ENCODE data around the gene FBXO42. TPM values are rescaled to one million over a fixed set of nuclear protein-coding genes. Genes with fewer than 3 reads are reported as not detected.

The FBXO42 gene
- polyA plus RNA-seq, 2 of the 4 experiments (the other 2 are of a cell fraction) = 4.7 to 12.4 TPM

DNA sequence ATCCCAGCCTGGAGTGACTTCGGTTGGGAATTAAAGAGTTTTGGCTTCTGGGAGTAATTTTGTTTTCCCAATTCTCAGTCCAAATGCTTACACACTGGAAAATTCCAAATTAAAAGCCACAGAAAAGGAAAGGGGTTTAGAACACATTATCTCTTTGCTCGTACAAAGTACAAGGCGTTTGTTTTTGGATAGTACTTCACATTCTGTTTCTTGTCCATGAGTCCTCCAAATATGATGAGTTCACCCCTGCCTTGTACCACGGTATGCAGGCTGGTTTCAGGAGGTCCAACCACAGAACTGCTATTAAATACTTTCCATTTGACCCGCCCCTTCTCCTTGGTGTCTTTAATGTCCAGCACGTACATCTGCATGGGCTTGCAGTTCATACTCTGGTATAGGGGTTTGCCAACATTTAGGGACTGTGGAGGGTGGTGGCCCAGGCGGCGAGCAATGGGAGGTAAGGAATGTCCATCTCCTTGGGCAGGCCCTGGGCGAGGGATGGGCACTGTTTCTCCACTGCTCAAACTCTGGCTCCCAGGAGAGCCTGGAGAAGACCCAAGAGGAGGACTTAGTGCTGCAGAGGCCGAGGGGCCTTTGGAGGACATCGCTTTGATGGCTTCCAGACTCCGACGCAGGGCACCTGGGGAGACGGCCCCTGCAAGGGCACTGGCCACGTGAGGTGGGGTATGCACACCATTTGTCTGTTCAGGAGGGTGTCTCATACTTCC lies 101.6 kb downstream of the FBXO42 start:
- CTCF ChIA-PET = interaction anchor here (1.1 to 3.1 kb wide), 2 partner anchors 101 to 168 kb away, joined by 3 to 13 read pairs; partner anchors contain the start of gene FBXO42
- Histone ChIP-seq H3K4me2 (no peak overlapping the region), H3K4me3 (no peak overlapping the region), H3K9me3 (no peaks in the 10 kb centered on the region), H3K27ac (no peak overlapping the region; a peak in 1 of 6 replicates), H3K4me1 (peaks cover 34% of the 10 kb centered on the region; the same call in 2 of the 3 replicates)
- DNase-seq (ENCODE audit: low read depth in 1 of 2, low spot score in 1 of 2) (no peak), FAIRE-seq (no peak), ATAC-seq (no peak)
- 93% methylated on average over 15 of the region's 15 CpGs for WGBS (ENCODE audit: missing lambda C conversion rate)
- POLR2A ChIA-PET = no interaction called here
- no peak for TF ChIP-seq ZSCAN20 (CRISPR knock-in tag; IDR thresholded peaks at IDR 0.05)
- TF ChIP-seq CHD4 (IDR thresholded peaks at IDR 0.05; ENCODE audit: borderline replicate concordance) = no peak
- TF ChIP-seq HDAC2 (IDR thresholded peaks at IDR 0.05) = no peak
- no peak for TF ChIP-seq FOSB (CRISPR knock-in tag; IDR thresholded peaks at IDR 0.05)
- TF ChIP-seq CHD2 (IDR thresholded peaks at IDR 0.05; ENCODE audit: low read length, partially characterized antibody) = no peak
- TF ChIP-seq SMC3 (IDR thresholded peaks at IDR 0.05) = no peak
- no peak for TF ChIP-seq EHMT2 (IDR thresholded peaks at IDR 0.05; ENCODE audit: low read depth)
- no peak for TF ChIP-seq FOSL2 (IDR thresholded peaks at IDR 0.05)
- TF ChIP-seq FOSL2 (CRISPR knock-in tag; IDR thresholded peaks at IDR 0.05) = no peak
- no peak for TF ChIP-seq ZC3H11A (IDR thresholded peaks at IDR 0.05)
- TF ChIP-seq BHLHE40 (IDR thresholded peaks at IDR 0.05; ENCODE audit: low read depth, low read length) = no peak
- TF ChIP-seq, protein P1, sequence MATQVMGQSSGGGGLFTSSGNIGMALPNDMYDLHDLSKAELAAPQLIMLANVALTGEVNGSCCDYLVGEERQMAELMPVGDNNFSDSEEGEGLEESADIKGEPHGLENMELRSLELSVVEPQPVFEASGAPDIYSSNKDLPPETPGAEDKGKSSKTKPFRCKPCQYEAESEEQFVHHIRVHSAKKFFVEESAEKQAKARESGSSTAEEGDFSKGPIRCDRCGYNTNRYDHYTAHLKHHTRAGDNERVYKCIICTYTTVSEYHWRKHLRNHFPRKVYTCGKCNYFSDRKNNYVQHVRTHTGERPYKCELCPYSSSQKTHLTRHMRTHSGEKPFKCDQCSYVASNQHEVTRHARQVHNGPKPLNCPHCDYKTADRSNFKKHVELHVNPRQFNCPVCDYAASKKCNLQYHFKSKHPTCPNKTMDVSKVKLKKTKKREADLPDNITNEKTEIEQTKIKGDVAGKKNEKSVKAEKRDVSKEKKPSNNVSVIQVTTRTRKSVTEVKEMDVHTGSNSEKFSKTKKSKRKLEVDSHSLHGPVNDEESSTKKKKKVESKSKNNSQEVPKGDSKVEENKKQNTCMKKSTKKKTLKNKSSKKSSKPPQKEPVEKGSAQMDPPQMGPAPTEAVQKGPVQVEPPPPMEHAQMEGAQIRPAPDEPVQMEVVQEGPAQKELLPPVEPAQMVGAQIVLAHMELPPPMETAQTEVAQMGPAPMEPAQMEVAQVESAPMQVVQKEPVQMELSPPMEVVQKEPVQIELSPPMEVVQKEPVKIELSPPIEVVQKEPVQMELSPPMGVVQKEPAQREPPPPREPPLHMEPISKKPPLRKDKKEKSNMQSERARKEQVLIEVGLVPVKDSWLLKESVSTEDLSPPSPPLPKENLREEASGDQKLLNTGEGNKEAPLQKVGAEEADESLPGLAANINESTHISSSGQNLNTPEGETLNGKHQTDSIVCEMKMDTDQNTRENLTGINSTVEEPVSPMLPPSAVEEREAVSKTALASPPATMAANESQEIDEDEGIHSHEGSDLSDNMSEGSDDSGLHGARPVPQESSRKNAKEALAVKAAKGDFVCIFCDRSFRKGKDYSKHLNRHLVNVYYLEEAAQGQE (IDR thresholded peaks at IDR 0.05) = no peak
- TF ChIP-seq, protein P2, sequence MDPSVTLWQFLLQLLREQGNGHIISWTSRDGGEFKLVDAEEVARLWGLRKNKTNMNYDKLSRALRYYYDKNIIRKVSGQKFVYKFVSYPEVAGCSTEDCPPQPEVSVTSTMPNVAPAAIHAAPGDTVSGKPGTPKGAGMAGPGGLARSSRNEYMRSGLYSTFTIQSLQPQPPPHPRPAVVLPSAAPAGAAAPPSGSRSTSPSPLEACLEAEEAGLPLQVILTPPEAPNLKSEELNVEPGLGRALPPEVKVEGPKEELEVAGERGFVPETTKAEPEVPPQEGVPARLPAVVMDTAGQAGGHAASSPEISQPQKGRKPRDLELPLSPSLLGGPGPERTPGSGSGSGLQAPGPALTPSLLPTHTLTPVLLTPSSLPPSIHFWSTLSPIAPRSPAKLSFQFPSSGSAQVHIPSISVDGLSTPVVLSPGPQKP (IDR thresholded peaks at IDR 0.05; ENCODE audit: low read depth, low read length) = no peak
- TF ChIP-seq EHF (CRISPR knock-in tag; IDR thresholded peaks at IDR 0.05) = no peak

DNA sequence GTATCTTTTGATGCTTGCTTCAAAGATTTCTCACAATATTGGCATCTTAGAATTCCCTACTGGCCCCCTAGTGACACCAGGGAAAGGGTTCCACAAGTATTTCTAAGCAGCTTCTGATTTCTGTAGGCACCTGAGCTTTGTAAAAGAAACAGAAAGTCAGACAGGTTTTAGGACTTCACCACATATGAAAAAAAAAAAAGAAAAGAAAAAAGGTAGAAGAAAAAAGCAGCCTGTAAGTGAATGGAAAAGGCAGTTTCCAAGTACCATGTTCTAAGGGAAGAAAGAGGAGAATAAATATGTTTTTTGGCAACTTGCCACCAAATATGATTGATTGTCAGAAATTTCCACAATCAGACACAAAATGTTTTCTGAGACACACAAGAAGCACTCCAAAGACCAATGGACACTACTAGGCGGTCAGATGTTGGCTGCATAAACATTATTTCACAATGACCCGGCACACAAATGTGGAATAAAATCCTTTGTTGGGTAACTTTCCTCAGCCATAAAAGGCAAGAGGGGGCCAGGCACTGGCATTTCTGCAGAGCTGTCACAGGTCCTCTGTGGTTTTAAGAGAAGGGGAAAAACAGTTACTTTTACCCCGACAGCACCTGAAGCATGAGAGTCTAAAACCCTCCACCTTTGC lies 102.6 kb downstream of the FBXO42 start:
- H3K9me3 ChIP-seq = no peaks in the 10 kb centered on the region
- no peak overlapping the region for H3K4me3 ChIP-seq
- POLR2A ChIA-PET = no interaction called here
- peaks cover 34% of the 10 kb centered on the region; the same call in 2 of the 3 replicates for H3K4me1 ChIP-seq
- ATAC-seq (no peak), FAIRE-seq (no peak), DNase-seq (ENCODE audit: low read depth in 1 of 2, low spot score in 1 of 2) (no peak)
- H3K27ac ChIP-seq = no peak overlapping the region; a peak in 1 of 6 replicates
- H3K4me2 ChIP-seq = no peak overlapping the region; the same call in 2 of the 3 replicates
- CTCF ChIA-PET = interaction anchor here (1.8 to 3.3 kb wide), 3 partner anchors 12 to 171 kb away, joined by 6 to 25 read pairs (median 13); partner anchors contain the start of gene CPLANE2
- WGBS (ENCODE audit: missing lambda C conversion rate) = 80% methylated on average over 3 of the region's 3 CpGs
- TF ChIP-seq, protein P3, sequence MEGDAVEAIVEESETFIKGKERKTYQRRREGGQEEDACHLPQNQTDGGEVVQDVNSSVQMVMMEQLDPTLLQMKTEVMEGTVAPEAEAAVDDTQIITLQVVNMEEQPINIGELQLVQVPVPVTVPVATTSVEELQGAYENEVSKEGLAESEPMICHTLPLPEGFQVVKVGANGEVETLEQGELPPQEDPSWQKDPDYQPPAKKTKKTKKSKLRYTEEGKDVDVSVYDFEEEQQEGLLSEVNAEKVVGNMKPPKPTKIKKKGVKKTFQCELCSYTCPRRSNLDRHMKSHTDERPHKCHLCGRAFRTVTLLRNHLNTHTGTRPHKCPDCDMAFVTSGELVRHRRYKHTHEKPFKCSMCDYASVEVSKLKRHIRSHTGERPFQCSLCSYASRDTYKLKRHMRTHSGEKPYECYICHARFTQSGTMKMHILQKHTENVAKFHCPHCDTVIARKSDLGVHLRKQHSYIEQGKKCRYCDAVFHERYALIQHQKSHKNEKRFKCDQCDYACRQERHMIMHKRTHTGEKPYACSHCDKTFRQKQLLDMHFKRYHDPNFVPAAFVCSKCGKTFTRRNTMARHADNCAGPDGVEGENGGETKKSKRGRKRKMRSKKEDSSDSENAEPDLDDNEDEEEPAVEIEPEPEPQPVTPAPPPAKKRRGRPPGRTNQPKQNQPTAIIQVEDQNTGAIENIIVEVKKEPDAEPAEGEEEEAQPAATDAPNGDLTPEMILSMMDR (IDR thresholded peaks at IDR 0.05) = no peak
- TF ChIP-seq PHF8 (IDR thresholded peaks at IDR 0.05; ENCODE audit: borderline replicate concordance, low read depth) (no peak), SMC3 (IDR thresholded peaks at IDR 0.05) (no peak), POLR2AphosphoS2 (conservative IDR thresholded peaks at IDR 0.05; ENCODE audit: low read length) (no peak), FOSB (CRISPR knock-in tag; IDR thresholded peaks at IDR 0.05) (no peak), HOXB13 (CRISPR knock-in tag; IDR thresholded peaks at IDR 0.05; ENCODE audit: low read depth) (no peak), GATA3 (IDR thresholded peaks at IDR 0.05; ENCODE audit: borderline replicate concordance) (no peak), RFX5 (IDR thresholded peaks at IDR 0.05) (no peak), BHLHE40 (IDR thresholded peaks at IDR 0.05; ENCODE audit: low read depth, low read length) (no peak)
- TF ChIP-seq, protein P4, sequence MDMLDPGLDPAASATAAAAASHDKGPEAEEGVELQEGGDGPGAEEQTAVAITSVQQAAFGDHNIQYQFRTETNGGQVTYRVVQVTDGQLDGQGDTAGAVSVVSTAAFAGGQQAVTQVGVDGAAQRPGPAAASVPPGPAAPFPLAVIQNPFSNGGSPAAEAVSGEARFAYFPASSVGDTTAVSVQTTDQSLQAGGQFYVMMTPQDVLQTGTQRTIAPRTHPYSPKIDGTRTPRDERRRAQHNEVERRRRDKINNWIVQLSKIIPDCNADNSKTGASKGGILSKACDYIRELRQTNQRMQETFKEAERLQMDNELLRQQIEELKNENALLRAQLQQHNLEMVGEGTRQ (IDR thresholded peaks at IDR 0.05) = no peak
- TF ChIP-seq, protein P5, sequence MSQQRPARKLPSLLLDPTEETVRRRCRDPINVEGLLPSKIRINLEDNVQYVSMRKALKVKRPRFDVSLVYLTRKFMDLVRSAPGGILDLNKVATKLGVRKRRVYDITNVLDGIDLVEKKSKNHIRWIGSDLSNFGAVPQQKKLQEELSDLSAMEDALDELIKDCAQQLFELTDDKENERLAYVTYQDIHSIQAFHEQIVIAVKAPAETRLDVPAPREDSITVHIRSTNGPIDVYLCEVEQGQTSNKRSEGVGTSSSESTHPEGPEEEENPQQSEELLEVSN (IDR thresholded peaks at IDR 0.05; ENCODE audit: borderline replicate concordance, low read depth) = no peak
- TF ChIP-seq, protein P2 (IDR thresholded peaks at IDR 0.05; ENCODE audit: low read depth, low read length) = no peak
- TF ChIP-seq, protein P6, sequence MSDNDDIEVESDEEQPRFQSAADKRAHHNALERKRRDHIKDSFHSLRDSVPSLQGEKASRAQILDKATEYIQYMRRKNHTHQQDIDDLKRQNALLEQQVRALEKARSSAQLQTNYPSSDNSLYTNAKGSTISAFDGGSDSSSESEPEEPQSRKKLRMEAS (IDR thresholded peaks at IDR 0.05) = no peak
- TF ChIP-seq, protein P7, sequence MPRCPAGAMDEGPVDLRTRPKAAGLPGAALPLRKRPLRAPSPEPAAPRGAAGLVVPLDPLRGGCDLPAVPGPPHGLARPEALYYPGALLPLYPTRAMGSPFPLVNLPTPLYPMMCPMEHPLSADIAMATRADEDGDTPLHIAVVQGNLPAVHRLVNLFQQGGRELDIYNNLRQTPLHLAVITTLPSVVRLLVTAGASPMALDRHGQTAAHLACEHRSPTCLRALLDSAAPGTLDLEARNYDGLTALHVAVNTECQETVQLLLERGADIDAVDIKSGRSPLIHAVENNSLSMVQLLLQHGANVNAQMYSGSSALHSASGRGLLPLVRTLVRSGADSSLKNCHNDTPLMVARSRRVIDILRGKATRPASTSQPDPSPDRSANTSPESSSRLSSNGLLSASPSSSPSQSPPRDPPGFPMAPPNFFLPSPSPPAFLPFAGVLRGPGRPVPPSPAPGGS (IDR thresholded peaks at IDR 0.05) = no peak
